DOHH2 (cell line): ENCODE measurements around the gene CHST3.
"Not testable (repeated sequence)": the region's sequence is repeated elsewhere in the genome, so short reads cannot be mapped to it uniquely, and the experiment has no call there.

Source experiments
- H3F3A ChIP-seq: fragments of 200-600 bp; sonication (generic), shearing (Covaris generic); 2 replicates; pipeline ENCODE4 v1.6.0; 2016; ENCODE audit warnings: antibody characterized with exemption, mild to moderate bottlenecking; ENCODE audit not compliant: control insufficient read depth, insufficient read depth
- H3K27ac ChIP-seq: fragments of 200-600 bp; sonication (generic); 2 replicates; pipeline ENCODE4 v1.5.1; 2014; ENCODE audit warnings: low read depth, mild to moderate bottlenecking, low read length, moderate library complexity
- H3K27me3 ChIP-seq: fragments of 200-600 bp; sonication (generic); 2 replicates; pipeline ENCODE4 v1.6.1; 2014; ENCODE audit warnings: mild to moderate bottlenecking, low read length, mixed read lengths; ENCODE audit not compliant: control insufficient read depth
- H3K36me3 ChIP-seq: fragments of 200-600 bp; sonication (generic); 2 replicates; pipeline ENCODE4 v1.6.1; 2014; ENCODE audit warnings: mild to moderate bottlenecking, low read length, moderate library complexity, mixed read lengths; ENCODE audit not compliant: control insufficient read depth
- H3K4me1 ChIP-seq: fragments of 200-600 bp; sonication (generic); 2 replicates; pipeline ENCODE4 v1.6.1; 2014; ENCODE audit warnings: mild to moderate bottlenecking, low read length, mixed read lengths; ENCODE audit not compliant: control insufficient read depth
- H3K4me2 ChIP-seq: fragments of 200-600 bp; sonication (generic); 2 replicates; pipeline ENCODE4 v1.6.0; 2014; ENCODE audit warnings: mild to moderate bottlenecking, low read length, moderate library complexity
- H3K4me3 ChIP-seq: fragments of 200-600 bp; sonication (generic); 2 replicates; pipeline ENCODE4 v1.5.1; 2014; ENCODE audit warnings: mild to moderate bottlenecking, low read length, mixed read lengths
- H3K79me2 ChIP-seq: fragments of 200-600 bp; sonication (generic); 2 replicates; pipeline ENCODE4 v1.6.1; 2014; ENCODE audit warnings: mild to moderate bottlenecking, low read length, mixed read lengths; ENCODE audit not compliant: control insufficient read depth
- H3K9me2 ChIP-seq: fragments of 200-600 bp; sonication (generic); replicated peaks from 2 replicates; pipeline ENCODE4 v1.6.1; 2014; ENCODE audit warnings: mild to moderate bottlenecking, low read length, mixed read lengths; ENCODE audit not compliant: control insufficient read depth
- H3K9me3 ChIP-seq: fragments of 200-600 bp; sonication (generic); 2 replicates; pipeline ENCODE4 v1.6.1; 2014; ENCODE audit warnings: antibody characterized with exemption, low read length, mixed read lengths; ENCODE audit not compliant: control insufficient read depth, insufficient read depth
- H4K20me1 ChIP-seq: fragments of 200-600 bp; sonication (generic); 2 replicates; pipeline ENCODE4 v1.6.0; 2014; ENCODE audit warnings: low read depth, mild to moderate bottlenecking, antibody characterized with exemption, low read length, moderate library complexity; ENCODE audit not compliant: control insufficient read depth, insufficient read depth
- CTCF ChIP-seq: fragments of 200-600 bp; sonication (generic); IDR thresholded peaks from one replicate; pipeline ENCODE4 v1.5.1; 2014; ENCODE audit warnings: antibody characterized with exemption, mild to moderate bottlenecking, low read depth, low read length; ENCODE audit not compliant: poor library complexity, severe bottlenecking
- EZH2phosphoT487 ChIP-seq: fragments of 200-600 bp; sonication (generic); IDR thresholded peaks from 2 replicates; pipeline ENCODE4 v1.6.1; 2017; ENCODE audit warnings: borderline replicate concordance, mild to moderate bottlenecking, antibody characterized with exemption, low read length, moderate library complexity, mixed read lengths

CHST3 gene

DNA sequence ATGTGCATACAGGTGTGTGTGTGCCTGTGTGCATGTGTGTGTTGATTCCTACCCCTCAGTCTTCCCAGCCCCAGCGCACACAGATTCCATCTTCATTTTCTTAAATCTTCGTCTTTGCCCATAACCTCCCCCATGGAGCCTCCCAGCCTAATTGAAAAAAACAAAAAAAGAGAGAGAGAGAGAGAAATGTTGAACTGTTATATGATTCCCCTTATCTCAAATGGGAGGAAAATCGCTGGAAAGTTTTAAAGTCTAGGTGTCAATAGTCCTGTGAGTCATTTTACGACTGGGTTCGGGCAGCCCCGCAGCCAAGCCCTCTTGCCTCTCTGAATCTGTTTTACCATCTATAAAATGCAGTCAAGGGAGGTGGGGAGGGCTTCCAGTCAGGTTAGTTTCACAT lies 63.3 kb downstream of the CHST3 start:
- Histone ChIP-seq H3K4me2 (no peak overlapping the region), H3K27me3 (0 out of 2 replicates have a peak, but pooled peaks cover 3% of the 10 kb centered on the region), H4K20me1 (no peaks in the 10 kb centered on the region), H3K27ac (no peak overlapping the region), H3K4me3 (no peak overlapping the region), H3K36me3 (no peaks in the 10 kb centered on the region), H3K4me1 (no peaks in the 10 kb centered on the region), H3K79me2 (no peaks in the 10 kb centered on the region), H3K9me3 (no peaks in the 10 kb centered on the region), H3K9me2 (no peaks in the 10 kb centered on the region), H3F3A (no peaks in the 10 kb centered on the region)
- no peak for TF ChIP-seq CTCF
- TF ChIP-seq EZH2phosphoT487, result no peak

DNA sequence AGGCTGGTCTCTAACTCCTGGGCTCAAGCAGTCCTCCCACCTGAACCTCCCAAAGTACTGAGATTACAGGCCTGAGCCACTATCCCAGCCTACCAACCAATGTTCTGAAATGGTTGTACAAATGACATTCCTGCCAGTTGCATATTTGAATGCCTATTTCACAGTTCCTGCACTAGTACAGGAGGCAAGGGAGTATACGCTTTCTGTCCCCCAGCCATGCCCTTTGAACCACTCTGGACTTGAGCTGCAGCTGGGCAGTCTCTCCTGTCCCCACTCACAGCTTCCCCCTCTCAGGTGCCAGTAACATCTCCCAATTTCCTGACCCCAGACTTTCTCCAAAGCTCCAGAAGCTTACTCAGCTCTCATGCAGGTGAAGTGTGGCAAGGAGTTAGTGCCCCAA lies 65.2 kb downstream of the CHST3 start:
- Histone ChIP-seq H4K20me1 (no peaks in the 10 kb centered on the region), H3K79me2 (no peaks in the 10 kb centered on the region), H3K9me2 (no peaks in the 10 kb centered on the region), H3K9me3 (no peaks in the 10 kb centered on the region), H3K36me3 (no peaks in the 10 kb centered on the region), H3K27me3 (0 out of 2 replicates have a peak, but pooled peaks cover 3% of the 10 kb centered on the region), H3K4me2 (no peak overlapping the region), H3K27ac (no peak overlapping the region), H3K4me1 (no peaks in the 10 kb centered on the region), H3K4me3 (no peak overlapping the region), H3F3A (no peaks in the 10 kb centered on the region)
- no peak for TF ChIP-seq EZH2phosphoT487

DNA sequence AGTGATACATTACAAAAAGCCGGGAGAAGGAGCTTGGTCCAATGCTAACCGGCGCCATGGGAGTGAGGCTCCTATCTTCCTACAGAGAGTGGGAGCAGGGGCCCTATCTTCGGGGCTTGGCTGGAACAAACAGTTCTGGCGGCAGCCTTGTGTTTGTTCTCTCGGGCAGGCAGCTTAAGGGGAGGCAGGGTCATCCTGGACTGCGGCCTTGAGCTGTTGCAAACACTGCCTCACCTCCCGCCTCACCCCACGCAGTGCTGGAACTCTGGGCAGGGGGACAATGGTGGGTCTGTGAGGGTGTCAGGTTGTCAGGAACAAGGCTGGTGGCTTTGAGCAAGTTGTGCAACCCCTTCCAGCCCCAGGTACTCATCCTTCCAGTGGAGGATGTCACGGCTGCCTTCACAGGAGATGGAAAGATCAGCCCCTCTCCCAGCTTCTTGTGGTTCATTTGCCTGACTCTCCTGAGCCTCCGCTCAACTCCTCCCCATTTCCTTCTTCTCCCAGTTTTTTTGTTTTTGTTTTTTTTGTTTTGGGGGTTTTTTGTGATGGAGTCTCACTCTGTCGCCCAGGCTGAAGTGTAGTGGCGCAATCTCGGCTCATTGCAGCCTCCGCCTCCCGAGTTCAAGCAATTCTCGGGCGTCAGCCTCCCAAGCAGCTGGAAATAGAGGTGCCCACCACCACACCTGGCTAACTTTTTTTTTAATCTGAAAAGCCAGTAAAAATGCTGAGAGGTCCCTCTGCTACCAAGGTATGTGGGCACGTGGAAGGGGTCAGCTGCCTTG lies 66.8 kb downstream of the CHST3 start:
- Histone ChIP-seq H3K27me3 (0 out of 2 replicates have a peak, but pooled peaks cover 3% of the 10 kb centered on the region), H3K4me2 (no peak overlapping the region), H4K20me1 (no peaks in the 10 kb centered on the region), H3K9me2 (no peaks in the 10 kb centered on the region), H3K4me3 (no peak overlapping the region), H3K27ac (no peak overlapping the region), H3K9me3 (no peaks in the 10 kb centered on the region), H3K79me2 (no peaks in the 10 kb centered on the region), H3F3A (no peaks in the 10 kb centered on the region), H3K4me1 (no peaks in the 10 kb centered on the region), H3K36me3 (no peaks in the 10 kb centered on the region)
- no peak for TF ChIP-seq EZH2phosphoT487
- no peak for TF ChIP-seq CTCF

- no peaks in the 10 kb centered on the region for H3K4me1 ChIP-seq
- H3K4me3 ChIP-seq, result no peak overlapping the region
- no peak overlapping the region for H3K4me2 ChIP-seq
- no peaks in the 10 kb centered on the region for H3K9me3 ChIP-seq
- no peaks in the 10 kb centered on the region for H3K79me2 ChIP-seq
- no peaks in the 10 kb centered on the region for H3F3A ChIP-seq
- no peak overlapping the region for H3K27ac ChIP-seq
- TF ChIP-seq EZH2phosphoT487 (no peak), CTCF (no peak)
- no peaks in the 10 kb centered on the region for H3K36me3 ChIP-seq
- H4K20me1 ChIP-seq, result no peaks in the 10 kb centered on the region
- 0 out of 2 replicates have a peak, but pooled peaks cover 3% of the 10 kb centered on the region for H3K27me3 ChIP-seq
- no peaks in the 10 kb centered on the region for H3K9me2 ChIP-seq
Measured at GRCh38 chr10:72031706-72032105, 67.5 kb downstream of the CHST3 start.

GRCh38 chr10:72032409-72033162 lies 68.4 kb downstream of the CHST3 start:
- not testable (repeated sequence) for H4K20me1 ChIP-seq, H3K27ac ChIP-seq, H3K9me3 ChIP-seq, H3K4me3 ChIP-seq, H3K27me3 ChIP-seq, H3F3A ChIP-seq, H3K79me2 ChIP-seq, H3K4me2 ChIP-seq, H3K4me1 ChIP-seq, H3K36me3 ChIP-seq, H3K9me2 ChIP-seq
